Sigmoid colon (tissue), 7 donors: Measurements from ENCODE around the gene ESYT2. TPM values are rescaled to one million over a fixed set of nuclear protein-coding genes. Genes with fewer than 3 reads are reported as not detected.

Experiments used
- DNase-seq: peaks from one replicate; pipeline ENCODE4 v3.0.0-alpha.2; 2019
- H3K27ac ChIP-seq, 4 donors: fragments of 200-600 bp; sonication (generic); one replicate each; pipeline ENCODE4 v1.5.1; 2016 to 2019; ENCODE audit warnings: mild to moderate bottlenecking in 1 of 4
- H3K27me3 ChIP-seq, 3 donors: fragments of 200-600 bp; sonication (generic); one replicate each; pipeline ENCODE4 v1.5.1; 2019; ENCODE audit warnings: mild to moderate bottlenecking in 1 of 3
- H3K36me3 ChIP-seq, 4 donors: fragments of 200-600 bp; sonication (generic); one replicate each; pipeline ENCODE4 v1.5.1; 2016 to 2019
- H3K4me1 ChIP-seq, 4 donors: fragments of 200-600 bp; sonication (generic); one replicate each; pipeline ENCODE4 v1.5.1; 2017 to 2019
- H3K4me3 ChIP-seq, 4 donors: fragments of 200-600 bp; sonication (generic); one replicate each; pipeline ENCODE4 v1.5.1; 2017 to 2019; ENCODE audit warnings: mild to moderate bottlenecking in 2 of 4, moderate library complexity in 1 of 4
- H3K9me3 ChIP-seq, 4 donors: fragments of 200-600 bp in 3 of 4; sonication (generic) in 3 of 4; one replicate each; pipeline versions ENCODE4 v1.5.1 to v1.6.1; 2013 to 2019
- CTCF ChIP-seq, 4 experiments: fragments of 450-650 bp in 3 of 4; fragments of 200-600 bp in 1 of 4; IDR thresholded peaks; one replicate each; pipeline ENCODE4 v1.5.1; 2016 to 2019; ENCODE audit warnings: antibody characterized with exemption in 4 of 4, mild to moderate bottlenecking in 3 of 4, moderate library complexity in 2 of 4
- EP300 ChIP-seq, 4 donors: sonication (generic); formaldehyde crosslinking; IDR thresholded peaks; one replicate each; pipeline ENCODE4 v1.6.1; 2017; ENCODE audit warnings: antibody characterized with exemption in 4 of 4
- POLR2A ChIP-seq, 2 donors: fragments of 450-650 bp; IDR thresholded peaks; one replicate each; pipeline ENCODE4 v1.6.1; 2016; ENCODE audit warnings: antibody characterized with exemption in 2 of 2, mild to moderate bottlenecking in 2 of 2, moderate library complexity in 2 of 2
- POLR2AphosphoS5 ChIP-seq, 4 donors: sonication (generic); formaldehyde crosslinking; IDR thresholded peaks; one replicate each; pipeline ENCODE4 v1.6.1; 2017; ENCODE audit warnings: antibody characterized with exemption in 4 of 4
- WGBS, 2 donors: extraction: QIAGEN DNeasy Blood & Tissue Kit; methylation state at CpG; one replicate each; pipeline ENCODE4 v1.1.7; 2013; 5-methylcytosine and 5-hydroxymethylcytosine counted together
- intact Hi-C: fragments of 100-400 bp; cut with DNase I; formaldehyde crosslinking; loops from one replicate; pipeline ENCODE4 v1.15.1; 2023
- polyA plus RNA-seq, 3 donors: library from polyadenylated mRNA; stranded (reverse); fragments of 200-250 nt; gene quantifications; one replicate each; pipeline ENCODE4 v1.2.3, GENCODE V29; 2013
- total RNA-seq, 4 donors: library from RNA; depleted of rRNA; stranded (reverse); fragments of >200 nt; gene quantifications; one replicate each; pipeline ENCODE4 v1.1.0, GENCODE V29; 2016
- donor health status: healthy with polysubstance abuse.
- donor health status: Bipolar disorder and iron deficiency.
- donor health status: healthy.

ESYT2 gene
- total and polyA plus RNA-seq, 7 donors: 6.9 to 127 (median 105) TPM

GRCh38 chr7:158759749-158760444 is 69.4 kb downstream of the ESYT2 start:
- Histone ChIP-seq H3K27me3 (no peaks in the 10 kb centered on the region), H3K36me3 (peaks cover 15 to 95% (median 36%) of the 10 kb centered on the region in 4 donors), H3K4me1 (no peaks in the 10 kb centered on the region), H3K9me3 (no peaks in the 10 kb centered on the region), H3K4me3 (no peak overlapping the region), H3K27ac (no peak overlapping the region)
- no peak for DNase-seq
- intact Hi-C loops: no loop called here
- TF ChIP-seq POLR2A (IDR thresholded peaks at IDR 0.05) (no peak), EP300 (IDR thresholded peaks at IDR 0.05) (no peak), CTCF (IDR thresholded peaks at IDR 0.05) (no peak), POLR2AphosphoS5 (IDR thresholded peaks at IDR 0.05) (no peak)
- WGBS, 2 donors: 95 to 97% methylated on average over 14 of the region's 14 CpGs

GRCh38 chr7:158759245-158759614 is 70.1 kb downstream of the ESYT2 start:
- Histone ChIP-seq H3K36me3 (peaks cover 15 to 95% (median 39%) of the 10 kb centered on the region in 4 donors), H3K4me3 (no peak overlapping the region), H3K9me3 (no peaks in the 10 kb centered on the region), H3K27me3 (no peaks in the 10 kb centered on the region), H3K27ac (no peak overlapping the region), H3K4me1 (no peaks in the 10 kb centered on the region)
- DNase-seq: no peak
- intact Hi-C loops: no loop called here
- TF ChIP-seq POLR2AphosphoS5 (IDR thresholded peaks at IDR 0.05) (no peak), CTCF (IDR thresholded peaks at IDR 0.05) (no peak), EP300 (IDR thresholded peaks at IDR 0.05) (no peak), POLR2A (IDR thresholded peaks at IDR 0.05) (no peak)
- WGBS, 2 donors: 93% methylated on average over 4 of the region's 4 CpGs

GRCh38 chr7:158758586-158759244 is 70.6 kb downstream of the ESYT2 start:
- intact Hi-C loops: no loop called here
- Histone ChIP-seq H3K36me3 (peaks cover 12 to 95% (median 41%) of the 10 kb centered on the region in 4 donors), H3K27me3 (no peaks in the 10 kb centered on the region), H3K4me3 (no peak overlapping the region), H3K27ac (no peak overlapping the region), H3K4me1 (no peaks in the 10 kb centered on the region), H3K9me3 (no peaks in the 10 kb centered on the region)
- 94 to 95% methylated on average over 16 of the region's 16 CpGs for WGBS, 2 donors
- TF ChIP-seq POLR2AphosphoS5 (IDR thresholded peaks at IDR 0.05): no peak
- DNase-seq: no peak

GRCh38 chr7:158757404-158757989 is 71.8 kb downstream of the ESYT2 start:
- no peak overlapping the region for H3K27ac ChIP-seq
- H3K4me3 ChIP-seq: no peak overlapping the region
- no peaks in the 10 kb centered on the region for H3K4me1 ChIP-seq
- peaks cover 10 to 95% (median 40%) of the 10 kb centered on the region in 4 donors for H3K36me3 ChIP-seq
- DNase-seq: no peak
- no peak for TF ChIP-seq POLR2AphosphoS5 (IDR thresholded peaks at IDR 0.05)
- no peak for TF ChIP-seq EP300 (IDR thresholded peaks at IDR 0.05)
- no peak for TF ChIP-seq CTCF (IDR thresholded peaks at IDR 0.05)
- TF ChIP-seq POLR2A (IDR thresholded peaks at IDR 0.05): no peak
- WGBS, 2 donors: 97 to 98% methylated on average over 16 of the region's 16 CpGs
- intact Hi-C loops: no loop called here
- no peaks in the 10 kb centered on the region for H3K9me3 ChIP-seq
- no peaks in the 10 kb centered on the region for H3K27me3 ChIP-seq

- no peaks in the 10 kb centered on the region for H3K27me3 ChIP-seq
- intact Hi-C loops: no loop called here
- TF ChIP-seq POLR2AphosphoS5 (IDR thresholded peaks at IDR 0.05) (no peak), POLR2A (IDR thresholded peaks at IDR 0.05) (no peak), CTCF (IDR thresholded peaks at IDR 0.05) (no peak), EP300 (IDR thresholded peaks at IDR 0.05) (no peak)
- H3K36me3 ChIP-seq: peaks cover 7 to 87% (median 29%) of the 10 kb centered on the region in 4 donors
- no peaks in the 10 kb centered on the region for H3K4me1 ChIP-seq
- H3K9me3 ChIP-seq: no peaks in the 10 kb centered on the region
- no peak overlapping the region for H3K4me3 ChIP-seq
- 90 to 92% methylated on average over 11 of the region's 11 CpGs for WGBS, 2 donors
- H3K27ac ChIP-seq: no peak overlapping the region
- DNase-seq: no peak
Measured at GRCh38 chr7:158754746-158755444, 74.4 kb downstream of the ESYT2 start.
